H4 (cell line): ENCODE results near the gene NDUFS5. TPM values are rescaled to one million over a fixed set of nuclear protein-coding genes. Genes with fewer than 3 reads are reported as not detected.
"Not testable (repeated sequence)": the region's sequence is repeated elsewhere in the genome, so short reads cannot be mapped to it uniquely, and the experiment has no call there.

Source experiments
- DNase-seq: peaks from one replicate; pipeline ENCODE4 v3.0.0-alpha.2; 2015; ENCODE audit warnings: low spot score
- total RNA-seq: library from RNA; depleted of rRNA; stranded (reverse); fragments of >200 nt; shearing (Covaris generic); gene quantifications from 2 replicates; pipeline ENCODE4 v1.2.3, GENCODE V29; 2014

Gene NDUFS5
- total RNA-seq, 1 experiment from 2014 or later: 850 TPM

- no peak for DNase-seq
These were observed 9.5 kb upstream of the NDUFS5 start for GRCh38 chr1:39016604-39017171.

- no peak for DNase-seq
These were observed 8.9 kb upstream of the NDUFS5 start for GRCh38 chr1:39017266-39017665.

GRCh38 chr1:39020494-39020893 is 5.7 kb upstream of the NDUFS5 start:
- DNase-seq: not testable (repeated sequence)

GRCh38 chr1:39021426-39021825 is 4.7 kb upstream of the NDUFS5 start:
- DNase-seq: no peak

- no peak for DNase-seq
These were observed 3.0 kb upstream of the NDUFS5 start for GRCh38 chr1:39023140-39023539.

GRCh38 chr1:39026866-39027507 is 837 bp downstream of the NDUFS5 start:
- no peak for DNase-seq

GRCh38 chr1:39034114-39034654 is 8.0 kb downstream of the NDUFS5 start:
- DNase-seq: no peak

- no peak for DNase-seq
These were observed 10.5 kb downstream of the NDUFS5 start for GRCh38 chr1:39036678-39037077.

- no peak for DNase-seq
These were observed 17.4 kb downstream of the NDUFS5 start for GRCh38 chr1:39043513-39043912.

- DNase-seq: no peak
These were observed 18.6 kb downstream of the NDUFS5 start for GRCh38 chr1:39044762-39045161.

GRCh38 chr1:39045231-39045630 is 19.1 kb downstream of the NDUFS5 start:
- no peak for DNase-seq

- no peak for DNase-seq
These were observed 20.6 kb downstream of the NDUFS5 start for GRCh38 chr1:39046613-39047210.

- peak; percentile 48 for DNase-seq
These were observed 21.5 kb downstream of the NDUFS5 start for GRCh38 chr1:39047374-39048229.

GRCh38 chr1:39048745-39049370 is 22.7 kb downstream of the NDUFS5 start:
- no peak for DNase-seq

GRCh38 chr1:39050001-39050400 is 23.9 kb downstream of the NDUFS5 start:
- no peak for DNase-seq

GRCh38 chr1:39051193-39051850 is 25.2 kb downstream of the NDUFS5 start:
- not testable (repeated sequence) for DNase-seq

GRCh38 chr1:39051956-39052355 is 25.8 kb downstream of the NDUFS5 start:
- no peak for DNase-seq

GRCh38 chr1:39055213-39055710 is 29.1 kb downstream of the NDUFS5 start:
- not testable (repeated sequence) for DNase-seq

GRCh38 chr1:39061516-39061915 is 35.4 kb downstream of the NDUFS5 start:
- DNase-seq: not testable (repeated sequence)

- no peak for DNase-seq
These were observed 35.8 kb downstream of the NDUFS5 start for GRCh38 chr1:39061951-39062350.

GRCh38 chr1:39063191-39063590 is 37.0 kb downstream of the NDUFS5 start:
- no peak for DNase-seq
